Putamen (tissue), 1 donor: ENCODE results near the gene RORB.
"Not testable (repeated sequence)": the region's sequence is repeated elsewhere in the genome, so short reads cannot be mapped to it uniquely, and the experiment has no call there.

Source experiments
- DNase-seq: peaks from one replicate; pipeline ENCODE4 v3.0.0-alpha.2; 2016; ENCODE audit warnings: low spot score

The RORB gene

GRCh38 chr9:74513221-74513620 lies 16.1 kb downstream of the RORB start:
- no peak for DNase-seq

GRCh38 chr9:74517188-74517587 lies 20.1 kb downstream of the RORB start:
- no peak for DNase-seq

- DNase-seq, result no peak
These were observed 22.3 kb downstream of the RORB start for GRCh38 chr9:74519419-74519818.

- no peak for DNase-seq
These were observed 23.9 kb downstream of the RORB start for GRCh38 chr9:74521009-74521408.

- DNase-seq, result no peak
These were observed 27.2 kb downstream of the RORB start for GRCh38 chr9:74524289-74524688.

GRCh38 chr9:74526215-74526614 lies 29.1 kb downstream of the RORB start:
- no peak for DNase-seq

GRCh38 chr9:74527718-74528117 lies 30.6 kb downstream of the RORB start:
- DNase-seq, result no peak

- DNase-seq, result no peak
These were observed 31.1 kb downstream of the RORB start for GRCh38 chr9:74528207-74528606.

GRCh38 chr9:74530458-74530857 lies 33.3 kb downstream of the RORB start:
- DNase-seq, result not testable (repeated sequence)

GRCh38 chr9:74533253-74533652 lies 36.1 kb downstream of the RORB start:
- no peak for DNase-seq

GRCh38 chr9:74534841-74535240 lies 37.7 kb downstream of the RORB start:
- DNase-seq, result no peak

GRCh38 chr9:74543145-74543544 lies 46.0 kb downstream of the RORB start:
- DNase-seq, result peak; percentile 71

GRCh38 chr9:74551266-74551665 lies 54.1 kb downstream of the RORB start:
- no peak for DNase-seq

GRCh38 chr9:74554751-74555419 lies 57.8 kb downstream of the RORB start:
- peak; percentile 77 for DNase-seq

GRCh38 chr9:74555565-74555964 lies 58.4 kb downstream of the RORB start:
- DNase-seq, result no peak

GRCh38 chr9:74556685-74557084 lies 59.5 kb downstream of the RORB start:
- DNase-seq, result no peak

GRCh38 chr9:74557571-74557970 lies 60.4 kb downstream of the RORB start:
- no peak for DNase-seq

GRCh38 chr9:74562611-74563010 lies 65.5 kb downstream of the RORB start:
- DNase-seq, result no peak

GRCh38 chr9:74570879-74571512 lies 73.9 kb downstream of the RORB start:
- DNase-seq, result no peak

- no peak for DNase-seq
These were observed 76.6 kb downstream of the RORB start for GRCh38 chr9:74573640-74574191.

- no peak for DNase-seq
These were observed 79.0 kb downstream of the RORB start for GRCh38 chr9:74576176-74576575.

GRCh38 chr9:74577956-74578355 lies 80.8 kb downstream of the RORB start:
- DNase-seq, result no peak

- DNase-seq, result no peak
These were observed 92.4 kb downstream of the RORB start for GRCh38 chr9:74589576-74589975.

- no peak for DNase-seq
These were observed 98.2 kb downstream of the RORB start for GRCh38 chr9:74595286-74595685.
